ENCODE data around the gene RTN4IP1. TPM values are rescaled to one million over a fixed set of nuclear protein-coding genes. Genes with fewer than 3 reads are reported as not detected.

The RTN4IP1 gene
- total and polyA plus RNA-seq, 10 of the 15 experiments (the other 5 are each of a cell fraction or from before 2014, with no cell fraction given) = 8.2 to 17.0 (median 9.8) TPM

DNA sequence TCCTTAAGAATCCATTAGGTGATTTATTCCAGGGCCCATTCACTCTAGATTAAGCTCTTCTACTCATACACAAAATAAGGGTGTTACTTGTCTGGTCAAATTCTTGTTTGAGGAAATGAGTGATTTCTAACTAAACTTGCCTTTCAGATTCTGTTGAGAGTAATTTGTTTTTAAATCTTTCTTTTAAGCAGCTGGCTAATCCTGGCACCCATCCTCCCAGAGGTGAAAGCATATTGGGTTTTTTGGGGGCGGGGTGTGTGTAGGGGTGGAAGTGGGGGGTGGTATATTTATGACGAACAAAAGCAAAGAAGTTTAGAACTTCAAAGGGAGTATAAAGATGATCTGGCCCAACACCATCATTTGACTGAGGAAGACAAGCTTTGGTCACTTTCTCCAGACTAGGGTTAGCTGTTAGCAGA is 94.7 kb downstream of the RTN4IP1 start:
- Histone ChIP-seq H4K20me1 (ENCODE audit: control insufficient read depth, insufficient read depth) (no peaks in the 10 kb centered on the region), H3K9me3 (replicated peaks; ENCODE audit: control insufficient read depth, insufficient read depth, low read length) (no peaks in the 10 kb centered on the region), H3K4me1 (ENCODE audit: control insufficient read depth, insufficient read depth, low read length) (peaks cover 16% of the 10 kb centered on the region), H3K9ac (ENCODE audit: control insufficient read depth, insufficient read depth, low read length) (no peak overlapping the region), H3K79me2 (ENCODE audit: control insufficient read depth, insufficient read depth, low read length) (peaks cover 4% of the 10 kb centered on the region), H3K36me3 (ENCODE audit: control insufficient read depth in 2 of 2, insufficient read depth in 2 of 2, low read length in 1 of 2) (peaks cover 3 to 33% of the 10 kb centered on the region in 2 experiments), H2AFZ (ENCODE audit: control insufficient read depth, low read depth, low read length) (no peak overlapping the region), H3K4me2 (ENCODE audit: control insufficient read depth, insufficient read depth) (no peak overlapping the region), H3K27me3 (replicated peaks in 1 of 2; ENCODE audit: control insufficient read depth in 2 of 2, insufficient read depth in 2 of 2, low read length in 1 of 2) (no peaks in the 10 kb centered on the region), H3K4me3 (no peak overlapping the region), H3K27ac (ENCODE audit: control insufficient read depth, insufficient read depth) (no peak overlapping the region)
- ATAC-seq = peak; percentile 55
- ChIA-PET RAD21 (ENCODE audit: unreplicated experiment) (interaction anchor here (0.7 to 2.2 kb wide), 9 partner anchors 9 to 963 kb away, joined by 3 to 10 read pairs (median 5); no protein-coding TSS in a partner anchor), CTCF (interaction anchor here (0.7 to 1.7 kb wide), 8 partner anchors 10 to 173 kb away, joined by 3 to 5 read pairs (median 4); no protein-coding TSS in a partner anchor), SMC1A (ENCODE audit: uncharacterized antibody, unreplicated experiment) (interaction anchor here (0.6 to 2.6 kb wide), 10 partner anchors 8 to 68 kb away, joined by 3 to 17 read pairs (median 5); no protein-coding TSS in a partner anchor), POLR2A (interaction anchor here (1.1 to 1.5 kb wide), 3 partner anchors 9 to 14 kb away, joined by 3 to 6 read pairs (median 5); no protein-coding TSS in a partner anchor)
- in situ Hi-C loops (cut with MboI) (no loop called here), intact Hi-C loops (cut with micrococcal nuclease; ENCODE audit: unreplicated experiment) (no loop called here)
- 3% methylated on average over 2 of the region's 2 CpGs for WGBS (ENCODE audit: insufficient coverage, insufficient replicate concordance, low lambda C conversion rate, missing lambda C conversion rate)
- BruUV-seq (replicated peaks) = no TSS peak
- no peak for FAIRE-seq
- TF ChIP-seq IKZF1 (conservative IDR thresholded peaks at IDR 0.05) (no peak), NFIC (IDR thresholded peaks at IDR 0.05; ENCODE audit: low read depth, low read length) (0 out of 2 replicates have a peak, but pooled peaks have one; percentile 17), NFYB (IDR thresholded peaks at IDR 0.05; ENCODE audit: insufficient read depth, low read depth, low read length) (no peak), FOS (IDR thresholded peaks at IDR 0.05; ENCODE audit: borderline replicate concordance, extremely low read depth, insufficient read length) (no peak), RUNX3 (IDR thresholded peaks at IDR 0.05; ENCODE audit: low read length) (0 out of 2 replicates have a peak, but pooled peaks have one; percentile 2)
- TF ChIP-seq, protein P1, sequence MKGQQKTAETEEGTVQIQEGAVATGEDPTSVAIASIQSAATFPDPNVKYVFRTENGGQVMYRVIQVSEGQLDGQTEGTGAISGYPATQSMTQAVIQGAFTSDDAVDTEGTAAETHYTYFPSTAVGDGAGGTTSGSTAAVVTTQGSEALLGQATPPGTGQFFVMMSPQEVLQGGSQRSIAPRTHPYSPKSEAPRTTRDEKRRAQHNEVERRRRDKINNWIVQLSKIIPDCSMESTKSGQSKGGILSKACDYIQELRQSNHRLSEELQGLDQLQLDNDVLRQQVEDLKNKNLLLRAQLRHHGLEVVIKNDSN (IDR thresholded peaks at IDR 0.05; ENCODE audit: borderline replicate concordance, extremely low read length, insufficient read depth, low read depth, low read length) = no peak
- DNase-seq (ENCODE audit: low read depth, low spot score) = no peak

Data from GM12878 (cell line).